ENCODE measurements around the gene NUP50.

Gene NUP50

GRCh38 chr22:45163451-45164269, at the start of gene NUP50:
TSS of gene NUP50 (plus strand) at chr22:45163925. CDS start at chr22:45168178, 4,253 bp downstream.
- peak; percentile 94 to 96 for DNase-seq

GRCh38 chr22:45120440-45120839, 43.3 kb upstream of the NUP50 start:
- no peak for DNase-seq

GRCh38 chr22:45120931-45121330, 42.8 kb upstream of the NUP50 start:
- DNase-seq: no peak

- no peak for DNase-seq
Measured at GRCh38 chr22:45124176-45124847, 39.4 kb upstream of the NUP50 start.

GRCh38 chr22:45125188-45125587, 38.5 kb upstream of the NUP50 start:
- no peak for DNase-seq

- DNase-seq: no peak
Measured at GRCh38 chr22:45127866-45128265, 35.9 kb upstream of the NUP50 start.

GRCh38 chr22:45129703-45130524, 33.8 kb upstream of the NUP50 start:
- peak in 1 of 2 donors; percentile 1 for DNase-seq

- no peak for DNase-seq
Measured at GRCh38 chr22:45130891-45131290, 32.8 kb upstream of the NUP50 start.

- DNase-seq: no peak
Measured at GRCh38 chr22:45131749-45132148, 32.0 kb upstream of the NUP50 start.

- no peak for DNase-seq
Measured at GRCh38 chr22:45134313-45134712, 29.4 kb upstream of the NUP50 start.

- DNase-seq: no peak
Measured at GRCh38 chr22:45136594-45136993, 27.1 kb upstream of the NUP50 start.

- no peak for DNase-seq
Measured at GRCh38 chr22:45139693-45140092, 24.0 kb upstream of the NUP50 start.

GRCh38 chr22:45142376-45142775, 21.3 kb upstream of the NUP50 start:
- DNase-seq: no peak

- DNase-seq: no peak
Measured at GRCh38 chr22:45144916-45145315, 18.8 kb upstream of the NUP50 start.

GRCh38 chr22:45149671-45150070, 14.1 kb upstream of the NUP50 start:
- DNase-seq: no peak

- no peak for DNase-seq
Measured at GRCh38 chr22:45150139-45150538, 13.6 kb upstream of the NUP50 start.

- no peak for DNase-seq
Measured at GRCh38 chr22:45151503-45151902, 12.2 kb upstream of the NUP50 start.

GRCh38 chr22:45154383-45154782, 9.3 kb upstream of the NUP50 start:
- DNase-seq: no peak

GRCh38 chr22:45155050-45155840, 8.5 kb upstream of the NUP50 start:
- DNase-seq: no peak

- DNase-seq: no peak
Measured at GRCh38 chr22:45157907-45158306, 5.8 kb upstream of the NUP50 start.

GRCh38 chr22:45159652-45160462, 3.9 kb upstream of the NUP50 start:
- DNase-seq: no peak

- DNase-seq: no peak
Measured at GRCh38 chr22:45162531-45162930, 1.2 kb upstream of the NUP50 start.
